ENCODE results near the gene GLOD4.
A peak's percentile ranks its signal among the peaks of the same experiment; 100 is the strongest.

The GLOD4 gene

DNA sequence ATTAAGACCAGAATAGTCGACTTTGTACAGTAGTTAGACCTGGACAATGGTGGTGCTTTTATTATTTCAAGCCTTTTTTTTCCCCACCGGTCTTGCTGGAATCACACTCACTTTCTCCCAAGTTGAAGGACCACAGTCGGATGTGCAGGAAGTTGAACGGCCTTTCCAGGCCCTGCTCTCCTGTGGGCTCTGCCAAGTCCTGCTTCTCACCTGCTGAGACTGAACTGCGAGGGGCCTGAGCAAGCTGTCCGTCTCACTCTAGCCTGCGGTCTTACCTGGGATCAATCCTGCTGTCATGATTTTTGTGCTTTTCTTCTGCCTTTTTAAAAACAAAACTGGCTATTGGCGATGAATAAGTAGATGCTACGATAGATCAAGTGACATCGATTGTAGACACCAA lies 48.3 kb downstream of the GLOD4 start:
- no peak for DNase-seq

DNA sequence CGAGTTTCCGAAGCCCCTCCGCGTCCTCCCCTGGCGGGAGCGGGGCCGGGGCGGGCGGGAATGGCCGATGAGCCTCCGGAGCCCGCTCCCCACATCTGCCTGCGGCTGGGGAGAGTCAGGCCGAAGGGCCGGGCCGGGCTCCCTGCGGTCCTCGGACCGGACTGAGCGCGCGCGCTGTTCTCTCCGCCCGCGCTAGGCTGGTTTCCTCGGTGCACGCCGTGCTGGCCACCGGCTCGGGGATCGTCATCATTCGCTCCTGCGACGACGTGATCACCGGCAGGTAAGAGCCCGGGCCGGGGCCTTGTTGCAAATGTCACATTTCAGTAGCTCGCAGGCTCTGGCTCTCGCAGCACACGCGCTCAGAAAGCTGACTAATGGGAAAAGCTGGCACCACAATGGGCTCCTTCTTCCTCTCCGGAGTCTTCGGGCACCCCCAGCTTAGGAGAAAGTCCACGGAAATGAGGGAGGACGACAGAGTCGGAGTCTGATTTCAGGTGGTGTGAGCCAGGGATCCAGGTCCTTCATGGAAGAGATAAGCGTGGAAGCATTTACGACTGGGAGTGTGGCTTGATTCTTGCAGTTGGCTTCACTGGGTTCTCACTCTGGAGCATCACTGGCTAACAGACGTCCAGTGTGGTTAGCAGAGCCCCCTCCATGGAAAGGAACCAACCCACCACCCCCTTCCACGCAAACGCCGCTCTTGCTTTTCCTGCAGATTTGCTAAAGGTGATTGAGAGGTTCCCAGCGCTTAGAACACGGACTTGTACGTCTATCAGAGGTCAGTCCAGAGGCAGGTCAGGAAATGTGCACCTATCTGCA lies 49.0 kb downstream of the GLOD4 start:
- peak; percentile 52 for DNase-seq

DNA sequence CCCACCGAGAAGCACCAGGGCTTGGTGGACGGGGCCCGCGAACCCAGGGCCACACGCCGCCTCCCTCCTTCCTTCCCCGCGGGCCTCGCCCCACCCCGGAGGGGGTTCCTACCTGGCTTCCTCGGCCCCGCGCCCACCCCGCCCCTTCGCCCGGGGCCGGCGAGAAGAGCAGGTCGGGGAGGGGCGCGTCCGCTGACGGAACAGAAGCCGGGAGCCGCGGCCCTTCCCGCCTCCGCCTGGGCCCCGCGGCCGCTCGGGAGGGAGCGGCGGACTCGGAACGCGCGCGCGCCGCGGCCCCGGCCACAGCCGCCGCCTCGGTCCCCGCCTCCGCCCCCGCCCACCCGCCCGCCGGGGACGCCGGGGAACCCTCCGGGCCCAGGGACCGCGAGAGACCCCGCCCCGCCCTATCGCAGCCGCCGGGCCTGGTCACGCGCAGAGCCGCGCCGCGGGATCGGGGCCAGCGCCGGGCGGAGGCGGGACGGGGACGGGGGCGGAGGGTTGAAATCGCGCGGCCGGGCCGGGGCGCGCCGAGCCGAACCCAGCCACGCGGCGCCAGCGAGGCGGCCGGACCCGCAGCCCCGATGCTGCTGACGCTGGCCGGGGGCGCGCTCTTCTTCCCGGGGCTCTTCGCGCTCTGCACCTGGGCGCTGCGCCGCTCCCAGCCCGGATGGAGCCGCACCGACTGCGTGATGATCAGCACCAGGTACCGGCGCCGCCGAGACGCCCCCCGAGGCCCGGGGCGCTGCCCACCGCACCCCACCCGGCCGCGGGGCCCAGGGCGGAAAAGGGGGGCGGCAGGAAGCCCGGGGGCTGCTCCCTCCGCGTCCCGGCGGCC lies 49.8 kb downstream of the GLOD4 start, which contains the start of gene TLCD3A:
TLCD3A (plus strand) TSS at position 530 of the 835 bp plus-strand sequence; CDS start at position 582, 52 bp downstream.
- peak; percentile 46 for DNase-seq

DNA sequence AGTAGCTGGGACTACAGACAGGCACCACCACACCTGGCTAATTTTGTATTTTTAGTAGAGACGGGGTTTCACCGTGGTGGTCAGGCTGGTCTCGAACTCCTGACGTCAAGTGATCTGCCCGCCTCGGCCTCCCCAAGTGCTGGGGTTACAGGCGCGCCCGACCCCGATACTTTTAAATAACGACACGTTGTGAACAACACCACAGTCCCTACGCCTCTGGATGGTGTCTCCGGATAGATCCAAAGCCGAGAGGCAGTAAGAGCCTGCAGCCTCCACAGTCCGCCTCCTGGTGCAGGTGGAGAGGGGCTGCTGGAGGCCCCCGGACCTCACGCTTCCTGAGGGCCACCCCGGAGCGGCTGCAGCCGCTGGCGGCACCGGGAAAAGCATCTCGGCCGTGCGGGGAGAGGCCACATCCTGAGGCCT lies 50.4 kb downstream of the GLOD4 start:
- no peak for DNase-seq

DNA sequence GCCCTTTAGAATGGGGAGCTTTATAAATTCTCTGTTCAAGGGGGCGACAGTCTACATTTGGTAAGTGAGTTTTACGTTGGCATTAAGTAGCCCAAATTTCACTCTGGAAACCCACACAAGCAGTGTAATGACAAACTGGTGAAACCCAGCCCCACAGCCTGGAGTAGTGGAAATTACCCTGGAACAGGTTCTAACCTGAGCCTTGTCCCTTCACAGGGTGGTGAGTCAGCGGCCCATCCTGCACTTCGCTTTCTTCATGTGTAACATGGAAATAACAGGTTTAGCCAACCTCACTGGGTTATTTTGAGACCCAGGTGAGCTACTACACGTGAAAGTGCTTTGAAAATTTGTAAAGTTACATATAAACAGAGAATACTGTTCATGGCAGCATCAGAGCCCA lies 53.2 kb downstream of the GLOD4 start:
- DNase-seq, result no peak

DNA sequence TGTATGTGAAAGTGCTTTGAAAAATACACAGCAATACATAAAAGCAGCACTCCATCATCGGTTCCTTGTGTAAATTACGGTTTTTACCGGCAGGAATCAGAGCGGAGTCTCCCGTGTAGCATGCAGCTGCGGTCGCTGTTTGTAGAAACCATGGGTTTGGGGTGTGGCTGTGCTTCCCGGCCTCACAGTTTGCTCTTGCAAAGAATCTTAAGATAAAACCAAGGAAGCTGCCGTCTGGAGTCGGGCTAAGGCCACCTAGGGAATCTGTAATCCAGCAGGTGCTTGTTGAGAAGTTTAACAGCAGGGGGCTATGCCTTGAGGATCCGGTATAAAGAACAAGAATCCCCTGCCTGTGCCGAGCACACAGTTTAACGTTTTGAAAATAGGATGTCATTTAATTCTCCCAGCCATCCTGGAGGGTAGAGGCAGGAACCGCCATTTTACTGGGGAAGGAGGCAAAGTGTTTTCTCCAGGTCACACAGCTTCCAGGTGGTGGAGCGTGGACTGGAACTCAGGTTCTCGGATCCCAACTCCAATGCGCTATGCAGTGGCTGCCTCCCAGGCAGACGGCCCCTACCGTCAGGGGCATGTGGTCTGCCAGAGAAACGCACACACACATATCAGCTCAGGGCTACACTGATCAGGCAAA lies 55.7 kb downstream of the GLOD4 start:
- DNase-seq, result no peak

DNA sequence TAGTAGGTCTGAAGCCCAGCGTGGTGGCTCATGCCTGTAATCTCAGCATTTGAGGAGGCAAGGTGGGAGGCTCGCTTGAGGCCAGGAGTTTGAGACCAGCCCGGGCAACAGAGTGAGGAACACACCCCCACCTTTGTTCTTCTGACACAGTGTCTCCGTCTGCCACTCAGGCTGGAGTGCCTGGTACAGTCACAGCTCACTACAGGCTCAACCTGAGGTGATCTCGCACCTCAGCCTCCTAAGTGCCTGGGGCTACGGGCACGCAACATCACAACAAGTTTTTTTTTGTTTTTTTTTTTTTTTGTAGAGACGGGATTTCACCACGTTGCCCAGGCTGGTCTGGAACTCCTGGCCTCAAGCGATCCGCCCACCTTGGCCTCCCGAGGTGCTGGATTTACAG lies 56.3 kb downstream of the GLOD4 start:
- no peak for DNase-seq

DNA sequence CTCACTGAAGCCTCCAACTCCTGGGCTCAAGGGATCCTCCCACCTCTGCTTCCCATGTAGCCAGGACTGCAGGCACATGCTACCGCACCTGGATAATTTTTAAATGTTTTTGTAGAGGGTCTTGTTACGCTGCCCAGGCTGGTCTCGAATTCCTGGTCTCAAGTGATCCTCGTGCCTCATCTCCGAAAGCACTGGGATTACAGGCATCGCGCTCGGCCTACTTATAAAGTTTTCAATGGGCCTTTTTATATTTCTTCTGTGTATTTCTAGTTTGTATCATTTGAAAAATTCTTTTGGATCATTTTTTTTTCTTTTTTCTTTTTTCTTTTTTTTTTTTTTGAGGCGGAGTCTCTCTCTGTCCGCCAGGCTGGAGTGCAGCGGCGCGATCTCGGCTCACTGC lies 57.0 kb downstream of the GLOD4 start:
- no peak for DNase-seq

DNA sequence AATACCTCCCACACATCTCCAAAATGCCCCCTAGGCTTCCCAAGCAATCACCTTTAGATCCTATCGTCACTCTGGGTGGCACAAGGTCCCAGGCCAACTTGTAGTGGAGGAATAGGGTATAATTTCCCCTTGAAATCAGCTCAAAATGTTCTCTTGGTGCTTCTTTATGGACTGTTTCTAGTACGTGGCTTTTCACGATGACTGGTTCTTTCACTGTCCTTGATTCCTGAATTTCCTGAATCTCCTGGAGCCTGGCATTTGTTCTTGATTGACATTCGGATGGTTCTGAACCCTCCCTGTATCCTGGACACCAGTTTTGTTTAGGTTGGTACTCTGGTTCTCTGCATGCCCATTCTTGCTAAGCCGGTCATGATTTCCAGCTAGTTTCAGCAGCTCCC lies 60.5 kb downstream of the GLOD4 start:
- no peak for DNase-seq

DNA sequence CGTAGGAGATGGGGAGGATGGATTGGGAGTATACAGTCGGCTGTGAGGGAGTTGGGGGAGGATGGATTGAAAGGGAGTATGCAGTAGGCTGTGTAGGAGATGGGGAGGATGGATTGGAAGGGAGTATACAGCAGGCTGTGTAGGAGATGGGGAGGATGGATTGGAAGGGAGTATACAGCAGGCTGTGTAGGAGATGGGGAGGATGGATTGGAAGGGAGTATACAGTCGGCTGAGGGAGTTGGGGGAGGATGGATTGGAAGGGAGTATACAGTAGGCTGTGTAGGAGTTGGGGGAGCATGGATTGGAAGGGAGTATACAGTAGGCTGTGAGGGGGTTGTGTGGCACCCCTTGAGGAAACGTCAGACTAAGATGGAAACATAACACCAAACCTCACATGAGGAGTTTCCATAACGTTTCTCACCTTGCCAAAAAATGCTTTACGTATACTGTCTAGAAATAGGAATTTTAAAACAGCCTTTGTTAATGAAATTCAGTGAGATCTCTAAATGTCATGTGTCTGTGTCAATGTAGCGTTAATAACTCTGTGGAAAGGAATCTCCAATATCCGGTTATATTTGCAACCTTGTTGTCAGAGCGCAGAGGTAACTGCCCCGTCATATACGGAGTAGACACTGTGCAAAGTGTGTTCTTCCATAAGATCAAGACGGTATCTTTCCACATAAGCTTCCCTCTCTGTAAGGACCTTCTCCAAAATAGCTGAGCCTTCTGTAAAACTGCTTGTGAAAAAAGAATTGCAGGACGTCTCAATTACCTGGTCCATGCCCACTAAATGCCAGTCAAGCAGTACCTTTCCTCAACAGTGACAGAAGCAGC lies 61.2 kb downstream of the GLOD4 start:
- no peak for DNase-seq

DNA sequence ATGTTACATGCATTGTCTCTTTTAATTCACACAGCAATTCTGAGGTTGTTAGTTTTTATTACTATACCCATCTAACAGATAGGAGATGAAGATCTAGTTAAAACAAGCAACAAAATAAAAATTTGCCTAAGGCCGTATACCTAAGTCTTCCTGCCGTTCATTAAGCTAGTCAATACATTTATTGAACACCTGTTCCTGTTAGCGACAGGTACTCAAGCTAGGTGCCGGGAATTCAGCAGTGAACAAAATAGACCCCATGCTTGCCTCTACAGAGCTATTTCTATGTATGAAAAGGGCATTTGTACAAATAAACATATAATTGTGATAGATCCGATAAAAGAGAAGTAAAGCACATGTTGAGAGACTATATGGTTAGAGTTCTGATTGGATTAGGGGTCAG lies 64.0 kb downstream of the GLOD4 start:
- DNase-seq, result no peak

All from activated CD4-positive, alpha-beta T cell treated with anti-CD3 and anti-CD28 coated beads, Interleukin-2, amount 50 U/mL, for 16 hours (primary cell).